DND-41 (cell line): Measurements from ENCODE around the gene PCED1B.

Experiments
- CTCF ChIP-seq: IDR thresholded peaks from 2 replicates; pipeline ENCODE4 v1.5.1; 2012; ENCODE audit warnings: borderline replicate concordance, low read length, moderate library complexity, mild to moderate bottlenecking; ENCODE audit not compliant: poor library complexity, severe bottlenecking; ENCODE audit errors: extremely low read depth
- EZH2 ChIP-seq: IDR thresholded peaks from 3 replicates; pipeline ENCODE4 v1.6.1; 2012; ENCODE audit warnings: borderline replicate concordance, low read depth, mild to moderate bottlenecking, moderate library complexity, low read length, inconsistent platforms; ENCODE audit not compliant: severe bottlenecking

GRCh38 chr12:47107446-47107845 lies 28.0 kb downstream of the PCED1B start:
- TF ChIP-seq CTCF (no peak), EZH2 (no peak)
